ENCODE measurements around the gene TTLL4.

TTLL4 gene

DNA sequence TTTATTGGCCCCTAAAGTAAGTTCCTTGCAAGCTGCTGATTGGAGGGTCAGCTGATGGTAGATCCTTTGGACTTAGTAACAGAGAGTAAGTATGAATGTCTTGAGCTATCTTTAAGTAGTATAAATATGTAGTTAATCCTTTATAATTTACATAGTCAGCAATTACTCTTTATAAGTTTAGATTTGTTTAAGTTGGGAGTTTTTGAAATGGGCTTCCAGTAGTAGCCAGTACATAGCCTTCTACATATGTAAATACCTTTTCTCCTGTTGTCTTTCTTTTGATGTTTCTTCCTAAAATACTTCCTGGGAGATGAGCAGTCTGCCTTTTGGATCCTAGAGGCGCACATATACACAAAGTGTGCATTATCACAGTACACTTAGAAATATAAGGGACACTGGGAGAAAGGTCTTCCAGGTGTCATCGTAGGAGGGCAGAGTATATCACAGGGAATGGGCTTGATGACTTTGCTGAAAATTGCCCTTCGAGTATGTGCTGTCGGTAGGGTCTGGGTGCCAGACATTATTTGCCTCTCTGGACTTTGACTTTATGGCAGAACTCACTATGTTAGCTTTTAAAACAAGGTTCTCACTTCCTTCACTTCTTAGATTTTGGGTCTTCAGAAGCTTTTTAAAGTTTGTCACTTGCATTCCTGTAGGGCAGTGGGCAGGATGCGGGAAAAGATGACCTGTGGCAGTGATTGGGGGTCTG is 21.6 kb downstream of the TTLL4 start:
- TF ChIP-seq NFIC (IDR thresholded peaks at IDR 0.05) (no peak), ZBTB7A (IDR thresholded peaks at IDR 0.05; ENCODE audit: low read depth) (no peak), CEBPB (IDR thresholded peaks at IDR 0.05) (no peak), EP300 (IDR thresholded peaks at IDR 0.05; ENCODE audit: borderline replicate concordance) (no peak), YY1 (IDR thresholded peaks at IDR 0.05; ENCODE audit: low read depth) (no peak), TEAD4 (IDR thresholded peaks at IDR 0.05) (no peak), RAD21 (IDR thresholded peaks at IDR 0.05; ENCODE audit: low read depth) (no peak), TCF12 (IDR thresholded peaks at IDR 0.05; ENCODE audit: low read depth) (no peak), CREB1 (IDR thresholded peaks at IDR 0.05; ENCODE audit: low read depth) (no peak), FOXM1 (IDR thresholded peaks at IDR 0.05; ENCODE audit: borderline replicate concordance, low read depth) (no peak), TAF1 (IDR thresholded peaks at IDR 0.05; ENCODE audit: low read depth) (no peak), EGR1 (IDR thresholded peaks at IDR 0.05) (no peak)
- TF ChIP-seq, protein P1, sequence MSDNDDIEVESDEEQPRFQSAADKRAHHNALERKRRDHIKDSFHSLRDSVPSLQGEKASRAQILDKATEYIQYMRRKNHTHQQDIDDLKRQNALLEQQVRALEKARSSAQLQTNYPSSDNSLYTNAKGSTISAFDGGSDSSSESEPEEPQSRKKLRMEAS (IDR thresholded peaks at IDR 0.05): no peak
- TF ChIP-seq, protein P2, sequence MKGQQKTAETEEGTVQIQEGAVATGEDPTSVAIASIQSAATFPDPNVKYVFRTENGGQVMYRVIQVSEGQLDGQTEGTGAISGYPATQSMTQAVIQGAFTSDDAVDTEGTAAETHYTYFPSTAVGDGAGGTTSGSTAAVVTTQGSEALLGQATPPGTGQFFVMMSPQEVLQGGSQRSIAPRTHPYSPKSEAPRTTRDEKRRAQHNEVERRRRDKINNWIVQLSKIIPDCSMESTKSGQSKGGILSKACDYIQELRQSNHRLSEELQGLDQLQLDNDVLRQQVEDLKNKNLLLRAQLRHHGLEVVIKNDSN (IDR thresholded peaks at IDR 0.05): no peak
- TF ChIP-seq, protein P3, sequence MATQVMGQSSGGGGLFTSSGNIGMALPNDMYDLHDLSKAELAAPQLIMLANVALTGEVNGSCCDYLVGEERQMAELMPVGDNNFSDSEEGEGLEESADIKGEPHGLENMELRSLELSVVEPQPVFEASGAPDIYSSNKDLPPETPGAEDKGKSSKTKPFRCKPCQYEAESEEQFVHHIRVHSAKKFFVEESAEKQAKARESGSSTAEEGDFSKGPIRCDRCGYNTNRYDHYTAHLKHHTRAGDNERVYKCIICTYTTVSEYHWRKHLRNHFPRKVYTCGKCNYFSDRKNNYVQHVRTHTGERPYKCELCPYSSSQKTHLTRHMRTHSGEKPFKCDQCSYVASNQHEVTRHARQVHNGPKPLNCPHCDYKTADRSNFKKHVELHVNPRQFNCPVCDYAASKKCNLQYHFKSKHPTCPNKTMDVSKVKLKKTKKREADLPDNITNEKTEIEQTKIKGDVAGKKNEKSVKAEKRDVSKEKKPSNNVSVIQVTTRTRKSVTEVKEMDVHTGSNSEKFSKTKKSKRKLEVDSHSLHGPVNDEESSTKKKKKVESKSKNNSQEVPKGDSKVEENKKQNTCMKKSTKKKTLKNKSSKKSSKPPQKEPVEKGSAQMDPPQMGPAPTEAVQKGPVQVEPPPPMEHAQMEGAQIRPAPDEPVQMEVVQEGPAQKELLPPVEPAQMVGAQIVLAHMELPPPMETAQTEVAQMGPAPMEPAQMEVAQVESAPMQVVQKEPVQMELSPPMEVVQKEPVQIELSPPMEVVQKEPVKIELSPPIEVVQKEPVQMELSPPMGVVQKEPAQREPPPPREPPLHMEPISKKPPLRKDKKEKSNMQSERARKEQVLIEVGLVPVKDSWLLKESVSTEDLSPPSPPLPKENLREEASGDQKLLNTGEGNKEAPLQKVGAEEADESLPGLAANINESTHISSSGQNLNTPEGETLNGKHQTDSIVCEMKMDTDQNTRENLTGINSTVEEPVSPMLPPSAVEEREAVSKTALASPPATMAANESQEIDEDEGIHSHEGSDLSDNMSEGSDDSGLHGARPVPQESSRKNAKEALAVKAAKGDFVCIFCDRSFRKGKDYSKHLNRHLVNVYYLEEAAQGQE (IDR thresholded peaks at IDR 0.05; ENCODE audit: low read depth): no peak

DNA sequence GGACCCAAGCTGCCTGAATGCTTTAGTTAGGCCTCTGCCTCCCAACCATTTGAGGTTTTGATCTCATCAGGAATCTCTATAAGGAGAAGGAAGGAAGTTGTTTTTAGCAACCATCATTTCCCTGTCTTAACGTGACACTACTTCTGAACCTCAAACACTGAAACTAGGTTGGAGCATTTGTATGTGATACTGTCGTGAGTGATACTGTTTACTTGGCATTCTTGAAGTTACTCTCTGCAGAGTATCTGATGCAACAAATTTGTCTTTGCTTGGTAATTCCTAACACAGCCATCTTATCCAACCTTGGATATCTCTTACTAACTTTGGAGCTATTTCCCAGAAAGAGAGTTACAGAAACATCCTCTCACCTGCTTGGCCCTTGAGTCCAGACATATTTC is 22.1 kb downstream of the TTLL4 start:
- no peak for TF ChIP-seq ZBTB7A (IDR thresholded peaks at IDR 0.05; ENCODE audit: low read depth)
- TF ChIP-seq TCF12 (IDR thresholded peaks at IDR 0.05; ENCODE audit: low read depth): no peak
- TF ChIP-seq EP300 (IDR thresholded peaks at IDR 0.05; ENCODE audit: borderline replicate concordance): no peak

DNA sequence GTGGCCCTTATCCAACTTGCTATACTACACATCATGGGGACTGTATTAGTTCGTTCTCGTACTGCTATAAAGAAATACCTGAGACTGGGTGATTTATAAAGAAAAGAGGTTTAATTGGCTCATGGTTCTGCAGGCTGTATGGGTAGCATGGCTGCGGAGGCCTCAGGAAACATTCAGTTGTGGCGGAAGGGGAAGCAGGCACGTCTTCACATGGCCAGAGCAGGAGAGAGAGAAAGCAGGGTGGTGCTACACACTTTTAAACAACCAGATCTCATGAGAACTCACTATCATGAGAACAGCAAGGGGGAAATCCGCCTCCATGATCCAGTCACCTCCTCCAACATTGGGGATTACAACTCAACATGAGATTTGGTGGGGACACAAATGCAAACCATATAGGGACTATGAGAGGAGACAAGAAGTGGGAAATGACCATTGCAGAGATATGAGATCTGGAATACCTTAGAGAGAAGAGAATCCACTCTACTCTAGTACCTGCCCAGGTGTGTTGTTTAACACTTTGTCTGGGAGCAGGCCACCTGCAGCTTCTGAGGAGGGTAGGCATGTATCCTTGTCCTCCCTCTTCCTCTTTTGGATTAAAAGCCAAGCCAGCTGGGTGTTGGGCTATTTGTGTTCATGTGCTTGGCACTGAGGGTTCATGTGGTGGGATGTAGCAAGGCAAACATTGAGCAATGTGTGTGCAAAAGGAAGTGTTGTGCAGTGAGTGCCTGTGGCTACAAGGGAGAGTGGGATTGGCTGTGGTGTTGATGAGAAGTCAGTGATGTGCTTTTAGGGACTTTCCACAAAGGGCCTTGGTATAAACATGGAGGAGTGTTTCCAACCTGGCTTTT is 22.8 kb downstream of the TTLL4 start:
- TF ChIP-seq NFIC (IDR thresholded peaks at IDR 0.05) (no peak), YY1 (IDR thresholded peaks at IDR 0.05; ENCODE audit: low read depth) (no peak), ZBTB7A (IDR thresholded peaks at IDR 0.05; ENCODE audit: low read depth) (no peak), EP300 (IDR thresholded peaks at IDR 0.05; ENCODE audit: borderline replicate concordance) (no peak), TEAD4 (IDR thresholded peaks at IDR 0.05) (no peak), TCF12 (IDR thresholded peaks at IDR 0.05; ENCODE audit: low read depth) (no peak), FOXM1 (IDR thresholded peaks at IDR 0.05; ENCODE audit: borderline replicate concordance, low read depth) (no peak), TAF1 (IDR thresholded peaks at IDR 0.05; ENCODE audit: low read depth) (no peak), EGR1 (IDR thresholded peaks at IDR 0.05) (no peak), CEBPB (IDR thresholded peaks at IDR 0.05) (no peak), CREB1 (IDR thresholded peaks at IDR 0.05; ENCODE audit: low read depth) (no peak)
- TF ChIP-seq, protein P1 (IDR thresholded peaks at IDR 0.05): no peak
- TF ChIP-seq, protein P3 (IDR thresholded peaks at IDR 0.05; ENCODE audit: low read depth): no peak
- TF ChIP-seq, protein P2 (IDR thresholded peaks at IDR 0.05): no peak

DNA sequence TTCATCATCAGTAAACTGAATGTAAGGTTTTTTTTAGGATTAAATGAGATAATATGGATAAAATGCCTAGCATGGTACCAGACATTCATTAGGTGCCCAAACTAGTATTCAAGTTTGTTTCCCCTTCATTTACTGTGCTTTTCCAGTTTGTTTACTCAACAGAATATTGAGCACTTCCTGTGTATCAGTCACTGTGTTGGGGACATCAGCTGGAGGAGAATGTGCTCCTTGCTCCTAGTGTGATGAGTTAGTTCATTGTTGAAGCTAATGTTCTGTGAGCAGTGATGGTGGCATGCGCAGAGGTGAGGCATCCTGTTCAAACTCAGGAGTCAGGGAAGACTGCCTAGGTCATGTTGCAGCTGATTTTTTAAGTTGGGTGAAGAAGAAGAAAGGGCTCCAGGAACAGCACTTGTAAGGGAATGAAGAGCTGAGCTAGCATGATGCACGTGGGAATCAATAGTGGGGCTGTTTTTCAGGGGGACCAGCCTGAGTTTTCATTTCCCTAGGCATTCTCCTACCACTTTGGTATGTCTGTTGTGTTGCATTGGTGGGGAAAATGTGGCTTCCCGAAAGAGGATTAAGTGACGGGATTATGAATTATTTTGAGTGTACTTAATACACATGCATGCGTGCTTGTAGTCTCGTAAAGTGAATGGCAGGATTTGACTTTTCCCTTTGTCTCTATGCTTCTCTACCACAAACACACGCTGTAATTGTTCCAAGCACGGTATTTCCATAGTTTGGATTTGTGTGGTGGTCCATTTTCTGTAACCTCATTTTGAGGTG is 23.7 kb downstream of the TTLL4 start:
- TF ChIP-seq EP300 (IDR thresholded peaks at IDR 0.05; ENCODE audit: borderline replicate concordance) (no peak), EGR1 (IDR thresholded peaks at IDR 0.05) (no peak), YY1 (IDR thresholded peaks at IDR 0.05; ENCODE audit: low read depth) (no peak), FOXM1 (IDR thresholded peaks at IDR 0.05; ENCODE audit: borderline replicate concordance, low read depth) (no peak), TCF12 (IDR thresholded peaks at IDR 0.05; ENCODE audit: low read depth) (no peak), TEAD4 (IDR thresholded peaks at IDR 0.05) (no peak), CEBPB (IDR thresholded peaks at IDR 0.05) (no peak), TAF1 (IDR thresholded peaks at IDR 0.05; ENCODE audit: low read depth) (no peak), CREB1 (IDR thresholded peaks at IDR 0.05; ENCODE audit: low read depth) (no peak)
- TF ChIP-seq, protein P3 (IDR thresholded peaks at IDR 0.05; ENCODE audit: low read depth): no peak
- TF ChIP-seq, protein P1 (IDR thresholded peaks at IDR 0.05): no peak
